PC-3 (cell line): ENCODE measurements around the gene FN1.

Experiments
- EZH2 ChIP-seq: fragments of 300-600 bp; sonication (generic); IDR thresholded peaks from one replicate; pipeline ENCODE4 v1.6.1; 2017; ENCODE audit warnings: antibody characterized with exemption, mild to moderate bottlenecking, low read length; ENCODE audit not compliant: unreplicated experiment
- TF ChIP-seq, protein P1 (sequence below): fragments of 300-600 bp; sonication (generic); conservative IDR thresholded peaks from 2 replicates; pipeline ENCODE4 v1.5.1; 2017; ENCODE audit warnings: antibody characterized with exemption, low read depth, mild to moderate bottlenecking, low read length

DNA sequence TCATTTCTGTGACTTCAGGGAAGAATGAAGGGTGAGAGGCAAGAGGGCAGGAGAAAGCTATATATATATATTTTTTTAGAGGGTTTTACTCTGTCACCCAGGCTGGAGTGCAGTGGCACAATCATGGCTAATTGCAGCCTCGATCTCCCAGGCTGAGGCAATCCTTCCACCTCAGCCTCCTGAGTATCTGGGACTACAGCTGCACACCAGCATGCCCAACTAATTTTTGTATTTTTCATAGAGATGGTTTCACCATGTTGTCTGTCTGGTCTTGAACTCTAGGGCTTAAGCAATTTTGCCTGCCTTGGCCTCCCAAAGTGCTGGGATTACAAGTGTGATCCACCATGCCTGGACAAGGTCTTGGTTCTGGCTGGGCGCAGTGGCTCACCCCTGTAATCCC is 120.6 kb downstream of the FN1 start:
- TF ChIP-seq EZH2: no peak
- TF ChIP-seq, protein P1, sequence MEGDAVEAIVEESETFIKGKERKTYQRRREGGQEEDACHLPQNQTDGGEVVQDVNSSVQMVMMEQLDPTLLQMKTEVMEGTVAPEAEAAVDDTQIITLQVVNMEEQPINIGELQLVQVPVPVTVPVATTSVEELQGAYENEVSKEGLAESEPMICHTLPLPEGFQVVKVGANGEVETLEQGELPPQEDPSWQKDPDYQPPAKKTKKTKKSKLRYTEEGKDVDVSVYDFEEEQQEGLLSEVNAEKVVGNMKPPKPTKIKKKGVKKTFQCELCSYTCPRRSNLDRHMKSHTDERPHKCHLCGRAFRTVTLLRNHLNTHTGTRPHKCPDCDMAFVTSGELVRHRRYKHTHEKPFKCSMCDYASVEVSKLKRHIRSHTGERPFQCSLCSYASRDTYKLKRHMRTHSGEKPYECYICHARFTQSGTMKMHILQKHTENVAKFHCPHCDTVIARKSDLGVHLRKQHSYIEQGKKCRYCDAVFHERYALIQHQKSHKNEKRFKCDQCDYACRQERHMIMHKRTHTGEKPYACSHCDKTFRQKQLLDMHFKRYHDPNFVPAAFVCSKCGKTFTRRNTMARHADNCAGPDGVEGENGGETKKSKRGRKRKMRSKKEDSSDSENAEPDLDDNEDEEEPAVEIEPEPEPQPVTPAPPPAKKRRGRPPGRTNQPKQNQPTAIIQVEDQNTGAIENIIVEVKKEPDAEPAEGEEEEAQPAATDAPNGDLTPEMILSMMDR: no peak
